GOT3 (cell line): ENCODE measurements around the gene IGLON5.

Experiments used
- DNase-seq: peaks from one replicate; lab custom pipeline; 2025; ENCODE audit warnings: mixed read lengths; lab: John Stamatoyannopoulos, UW

IGLON5 gene

GRCh38 chr19:51364200-51365106 lies 53.0 kb downstream of the IGLON5 start:
- DNase-seq = no peak

- DNase-seq = peak; percentile 11
These were observed 53.9 kb downstream of the IGLON5 start for GRCh38 chr19:51365211-51365964.

- DNase-seq = no peak
These were observed 54.5 kb downstream of the IGLON5 start, which contains the start of gene ETFB for GRCh38 chr19:51365965-51366388. TSS of gene ETFB (minus strand) at chr19:51366388. CDS start at chr19:51366326, 62 bp downstream.

- DNase-seq = peak; percentile 89
These were observed 55.2 kb downstream of the IGLON5 start for GRCh38 chr19:51366389-51367254.

GRCh38 chr19:51367255-51367564 lies 55.8 kb downstream of the IGLON5 start:
- no peak for DNase-seq

GRCh38 chr19:51367565-51368365 lies 56.3 kb downstream of the IGLON5 start:
- DNase-seq = peak; percentile 97

GRCh38 chr19:51368366-51369282 lies 57.2 kb downstream of the IGLON5 start, which contains the start of gene CLDND2:
TSS of gene CLDND2 (minus strand) at chr19:51369003. CDS start at chr19:51368577, 426 bp downstream.
- no peak for DNase-seq

GRCh38 chr19:51370230-51370629 lies 58.8 kb downstream of the IGLON5 start:
- DNase-seq = no peak

- DNase-seq = no peak
These were observed 59.8 kb downstream of the IGLON5 start for GRCh38 chr19:51371186-51371690.

- no peak for DNase-seq
These were observed 60.7 kb downstream of the IGLON5 start for GRCh38 chr19:51372021-51372648.

GRCh38 chr19:51372649-51373504 lies 61.4 kb downstream of the IGLON5 start, which contains the start of gene NKG7:
TSS of gene NKG7 (minus strand) at chr19:51372654. CDS start at chr19:51372535, 119 bp downstream.
- no peak for DNase-seq

- no peak for DNase-seq
These were observed 64.2 kb downstream of the IGLON5 start for GRCh38 chr19:51375504-51376221.

GRCh38 chr19:51377422-51377821 lies 66.0 kb downstream of the IGLON5 start:
- DNase-seq = no peak

- no peak for DNase-seq
These were observed 68.9 kb downstream of the IGLON5 start for GRCh38 chr19:51380379-51380778.
